Measurements from ENCODE around the gene ARL13A.

ARL13A gene

GRCh38 chrX:100990139-100990538 lies 20.6 kb downstream of the ARL13A start:
- no peak for DNase-seq (ENCODE audit: low read depth)

- peak; percentile 81 for DNase-seq (ENCODE audit: low read depth)
These were observed 25.1 kb downstream of the ARL13A start for GRCh38 chrX:100994352-100995281.

GRCh38 chrX:100995469-100995868 lies 26.0 kb downstream of the ARL13A start:
- peak; percentile 90 for DNase-seq (ENCODE audit: low read depth)

GRCh38 chrX:100999451-100999850 lies 29.9 kb downstream of the ARL13A start:
- no peak for DNase-seq (ENCODE audit: low read depth)

DNA sequence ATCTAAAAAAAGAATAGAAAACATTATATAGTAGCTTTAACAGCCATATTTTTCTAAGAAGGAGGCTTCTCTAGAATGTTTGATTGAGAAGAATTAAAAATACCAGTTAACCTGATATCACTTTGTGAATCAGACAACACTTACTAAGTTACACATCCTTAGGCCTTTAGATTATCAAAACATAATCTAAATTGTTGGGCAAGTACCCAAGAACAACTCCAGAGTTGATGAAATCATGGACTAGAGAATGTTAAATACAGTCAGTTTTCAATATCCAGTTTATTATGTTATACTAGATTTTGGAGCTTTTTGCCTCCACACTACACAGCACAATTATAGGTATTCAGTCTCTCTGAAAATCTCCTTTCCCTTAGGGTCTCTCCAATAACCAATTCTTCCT lies 39.6 kb downstream of the ARL13A start:
- DNase-seq (ENCODE audit: low read depth), result no peak

GRCh38 chrX:101012031-101012430 lies 42.5 kb downstream of the ARL13A start:
- DNase-seq (ENCODE audit: low read depth), result peak; percentile 12

DNA sequence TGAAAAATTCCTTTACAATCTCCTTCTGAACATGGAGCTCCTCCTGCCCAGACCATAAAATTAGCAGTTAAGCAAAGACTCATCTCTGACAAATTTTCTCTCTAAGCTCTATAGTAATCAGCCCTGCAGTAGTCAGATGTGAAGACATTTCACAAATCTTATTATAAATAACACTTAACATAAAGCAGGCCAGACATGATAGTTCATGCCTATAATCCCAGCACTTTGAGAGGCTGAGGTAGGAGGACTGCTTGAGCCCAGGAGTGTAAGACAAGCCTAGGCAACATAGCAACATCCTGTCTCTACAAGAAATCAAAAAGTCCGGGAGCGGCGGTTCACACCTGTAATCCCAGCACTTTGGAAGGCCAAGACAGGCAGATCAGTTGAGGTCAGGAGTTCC lies 52.5 kb downstream of the ARL13A start:
- no peak for DNase-seq (ENCODE audit: low read depth)

DNA sequence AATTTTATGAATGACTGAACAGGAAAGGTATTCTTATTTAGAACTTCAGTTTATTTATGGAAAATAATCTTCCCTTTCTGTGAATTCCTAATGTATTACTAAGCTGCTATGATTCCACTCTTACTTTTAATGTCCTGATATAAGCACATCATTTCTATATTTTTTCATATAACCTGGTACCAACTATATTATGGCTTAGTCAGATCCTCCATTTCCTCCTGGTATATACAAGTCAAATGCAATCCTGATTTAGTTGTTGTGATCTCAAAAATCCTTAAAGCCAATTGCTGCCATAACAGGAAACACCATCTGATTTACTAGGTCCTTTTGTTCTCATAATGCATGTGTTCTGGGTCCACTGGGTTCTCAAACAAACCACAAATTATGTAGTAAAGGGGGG lies 55.6 kb downstream of the ARL13A start:
- DNase-seq (ENCODE audit: low read depth), result peak; percentile 46

- DNase-seq (ENCODE audit: low read depth), result no peak
These were observed 59.1 kb downstream of the ARL13A start for GRCh38 chrX:101028562-101028961.

- DNase-seq (ENCODE audit: low read depth), result no peak
These were observed 60.2 kb downstream of the ARL13A start for GRCh38 chrX:101029665-101030064.

GRCh38 chrX:101037231-101037630 lies 67.7 kb downstream of the ARL13A start:
- no peak for DNase-seq (ENCODE audit: low read depth)

GRCh38 chrX:101040197-101040596 lies 70.7 kb downstream of the ARL13A start:
- DNase-seq (ENCODE audit: low read depth), result peak; percentile 3

All from ELR (cell line).